GM12892 (cell line): ENCODE measurements around the gene UBASH3B.

ENCODE experiments used
- POLR2A ChIP-seq: IDR thresholded peaks from 2 replicates; pipeline ENCODE4 v1.6.1; 2011; ENCODE audit warnings: low read depth, low read length, control low read depth
- TAF1 ChIP-seq: IDR thresholded peaks from 2 replicates; pipeline ENCODE4 v1.6.1; 2011; ENCODE audit warnings: low read depth, mild to moderate bottlenecking, control low read depth, low read length, borderline replicate concordance

- TF ChIP-seq POLR2A = no peak
- no peak for TF ChIP-seq TAF1
Measured at GRCh38 chr11:122773781-122774266, 118.3 kb downstream of the UBASH3B start.
